Islet of Langerhans (tissue), 1 donor: ENCODE data around the gene PROC.

Experiments
- FAIRE-seq: peaks from one replicate; lab custom pipeline; 2011; peaks lifted over from hg19 to GRCh38; lab: Jason Lieb, UNC

PROC gene

GRCh38 chr2:127414638-127415592 lies 3.3 kb upstream of the PROC start:
- FAIRE-seq, result no peak

- FAIRE-seq, result no peak
Measured at GRCh38 chr2:127415593-127416505, 2.4 kb upstream of the PROC start.

- FAIRE-seq, result no peak
Measured at GRCh38 chr2:127416506-127417001, 1.7 kb upstream of the PROC start.

- FAIRE-seq, result no peak
Measured at GRCh38 chr2:127417406-127417805, 821 bp upstream of the PROC start.

- FAIRE-seq, result no peak
Measured at GRCh38 chr2:127419112-127419430, 844 bp downstream of the PROC start.

- no peak for FAIRE-seq
Measured at GRCh38 chr2:127419448-127420038, 1.3 kb downstream of the PROC start.

- FAIRE-seq, result no peak
Measured at GRCh38 chr2:127420039-127420864, 2.0 kb downstream of the PROC start.

- no peak for FAIRE-seq
Measured at GRCh38 chr2:127421116-127421800, 3.0 kb downstream of the PROC start.

- FAIRE-seq, result no peak
Measured at GRCh38 chr2:127421871-127422558, 3.8 kb downstream of the PROC start.

GRCh38 chr2:127422559-127423477 lies 4.6 kb downstream of the PROC start:
- no peak for FAIRE-seq

- FAIRE-seq, result no peak
Measured at GRCh38 chr2:127423478-127423843, 5.2 kb downstream of the PROC start.

- no peak for FAIRE-seq
Measured at GRCh38 chr2:127423880-127424279, 5.7 kb downstream of the PROC start.

GRCh38 chr2:127424598-127425520 lies 6.6 kb downstream of the PROC start:
- FAIRE-seq, result no peak

- no peak for FAIRE-seq
Measured at GRCh38 chr2:127425540-127426490, 7.6 kb downstream of the PROC start.

GRCh38 chr2:127426501-127427354 lies 8.5 kb downstream of the PROC start:
- no peak for FAIRE-seq
